ENCODE measurements around the gene CD58.

- no peak for TF ChIP-seq CTCF (conservative IDR thresholded peaks at IDR 0.05; ENCODE audit: low read depth, low read length)
- TF ChIP-seq EZH2 (IDR thresholded peaks at IDR 0.05; ENCODE audit: borderline replicate concordance, low read depth, low read length, poor library complexity, severe bottlenecking): no peak
Observed at GRCh38 chr1:116537898-116538297, 32.9 kb downstream of the CD58 start.

Measured in A673 (cell line).